ENCODE results near the gene DNAJB7.

DNA sequence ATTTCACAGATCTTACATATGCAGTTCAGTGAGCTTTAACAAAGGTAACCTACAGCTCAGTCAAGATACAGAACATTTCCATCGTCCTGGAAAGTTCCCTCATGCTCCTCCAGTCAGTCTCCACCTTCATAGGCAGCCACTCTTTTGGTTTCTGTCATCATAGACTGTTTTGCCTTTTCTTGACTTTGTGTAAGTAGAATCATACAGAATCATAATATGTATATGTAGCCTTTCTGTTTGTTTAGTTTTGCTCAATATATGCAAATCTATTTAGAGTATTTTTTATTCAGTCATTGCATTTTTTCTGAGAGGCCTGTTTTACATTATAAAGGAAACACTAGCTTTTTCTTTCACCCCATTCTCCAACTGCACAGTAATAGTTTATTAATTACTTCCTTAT lies 15.0 kb upstream of the DNAJB7 start:
- TF ChIP-seq EZH2 (IDR thresholded peaks at IDR 0.05; ENCODE audit: borderline replicate concordance, low read depth, low read length, poor library complexity, severe bottlenecking) = no peak
- TF ChIP-seq, protein P1, sequence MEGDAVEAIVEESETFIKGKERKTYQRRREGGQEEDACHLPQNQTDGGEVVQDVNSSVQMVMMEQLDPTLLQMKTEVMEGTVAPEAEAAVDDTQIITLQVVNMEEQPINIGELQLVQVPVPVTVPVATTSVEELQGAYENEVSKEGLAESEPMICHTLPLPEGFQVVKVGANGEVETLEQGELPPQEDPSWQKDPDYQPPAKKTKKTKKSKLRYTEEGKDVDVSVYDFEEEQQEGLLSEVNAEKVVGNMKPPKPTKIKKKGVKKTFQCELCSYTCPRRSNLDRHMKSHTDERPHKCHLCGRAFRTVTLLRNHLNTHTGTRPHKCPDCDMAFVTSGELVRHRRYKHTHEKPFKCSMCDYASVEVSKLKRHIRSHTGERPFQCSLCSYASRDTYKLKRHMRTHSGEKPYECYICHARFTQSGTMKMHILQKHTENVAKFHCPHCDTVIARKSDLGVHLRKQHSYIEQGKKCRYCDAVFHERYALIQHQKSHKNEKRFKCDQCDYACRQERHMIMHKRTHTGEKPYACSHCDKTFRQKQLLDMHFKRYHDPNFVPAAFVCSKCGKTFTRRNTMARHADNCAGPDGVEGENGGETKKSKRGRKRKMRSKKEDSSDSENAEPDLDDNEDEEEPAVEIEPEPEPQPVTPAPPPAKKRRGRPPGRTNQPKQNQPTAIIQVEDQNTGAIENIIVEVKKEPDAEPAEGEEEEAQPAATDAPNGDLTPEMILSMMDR (conservative IDR thresholded peaks at IDR 0.05; ENCODE audit: low read depth, low read length) = no peak
